NCI-H2171 (cell line): Measurements from ENCODE around the gene KIFBP.

Source experiments
- DNase-seq: peaks from one replicate; lab custom pipeline; 2025; lab: John Stamatoyannopoulos, UW

KIFBP gene

GRCh38 chr10:69051303-69051702 lies 62.7 kb downstream of the KIFBP start:
- DNase-seq = no peak

GRCh38 chr10:69051710-69052487 lies 63.3 kb downstream of the KIFBP start:
- DNase-seq = no peak

- DNase-seq = no peak
Observed at GRCh38 chr10:69052736-69053135, 64.1 kb downstream of the KIFBP start.

GRCh38 chr10:69055241-69055640 lies 66.6 kb downstream of the KIFBP start:
- no peak for DNase-seq

GRCh38 chr10:69056129-69056528 lies 67.5 kb downstream of the KIFBP start:
- DNase-seq = no peak

GRCh38 chr10:69056536-69057260 lies 68.1 kb downstream of the KIFBP start:
- no peak for DNase-seq

GRCh38 chr10:69057261-69057950 lies 68.8 kb downstream of the KIFBP start:
- DNase-seq = no peak

- DNase-seq = no peak
Observed at GRCh38 chr10:69057951-69058297, 69.3 kb downstream of the KIFBP start.

GRCh38 chr10:69060127-69060798 lies 71.7 kb downstream of the KIFBP start:
- DNase-seq = no peak

GRCh38 chr10:69061305-69062161 lies 72.9 kb downstream of the KIFBP start:
- no peak for DNase-seq

GRCh38 chr10:69062901-69063300 lies 74.3 kb downstream of the KIFBP start:
- DNase-seq = no peak

- no peak for DNase-seq
Observed at GRCh38 chr10:69064762-69065328, 76.2 kb downstream of the KIFBP start.

GRCh38 chr10:69065406-69066361 lies 77.1 kb downstream of the KIFBP start:
- DNase-seq = no peak
